GF-D8 (cell line): Measurements from ENCODE around the gene NTN5.
"Not testable (repeated sequence)": the region's sequence is repeated elsewhere in the genome, so short reads cannot be mapped to it uniquely, and the experiment has no call there.

Experiments used
- DNase-seq: peaks from one replicate; lab custom pipeline; 2025; lab: John Stamatoyannopoulos, UW

NTN5 gene

DNA sequence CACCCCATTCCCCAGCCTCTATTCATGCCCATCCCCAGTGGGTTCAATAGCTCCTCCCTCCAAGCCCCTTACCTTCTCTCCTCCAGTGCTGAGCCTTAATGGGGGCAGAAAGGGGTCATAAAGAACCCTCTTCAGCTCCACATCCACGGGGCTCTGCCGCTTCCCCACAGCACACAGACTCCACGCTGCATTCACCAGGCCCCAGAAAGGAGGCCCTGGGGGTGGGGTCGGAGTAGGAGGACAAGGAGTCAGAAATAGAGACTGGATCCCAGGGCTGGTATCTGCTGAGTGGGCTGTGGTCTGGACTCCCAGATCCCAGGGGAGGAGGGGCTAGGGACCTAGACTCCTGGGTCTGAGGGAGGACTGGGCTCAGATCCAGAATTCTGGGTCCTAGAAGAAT lies 28.5 kb downstream of the NTN5 start:
- no peak for DNase-seq

DNA sequence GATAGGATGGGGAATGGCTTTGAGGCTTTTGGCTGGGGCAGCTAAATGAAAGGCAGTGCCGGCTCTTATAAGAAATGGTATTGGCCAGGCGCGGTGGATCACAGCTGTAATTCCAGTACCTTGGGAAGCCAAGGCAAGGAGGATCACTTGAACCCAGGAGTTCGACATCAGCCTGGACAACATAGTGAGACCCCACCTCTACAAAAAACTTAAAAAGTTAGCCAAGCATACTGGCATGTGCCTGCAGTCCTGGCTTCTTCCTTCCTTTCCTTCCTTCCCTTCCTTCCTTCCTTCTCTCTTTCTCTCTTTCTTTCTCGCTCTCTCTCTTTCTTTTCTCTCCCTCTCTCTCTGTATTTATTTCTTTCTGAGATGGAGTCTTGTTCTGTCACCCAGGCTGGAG lies 30.0 kb downstream of the NTN5 start:
- DNase-seq, result no peak

- no peak for DNase-seq
These were observed 31.0 kb downstream of the NTN5 start for GRCh38 chr19:48641850-48642249.

DNA sequence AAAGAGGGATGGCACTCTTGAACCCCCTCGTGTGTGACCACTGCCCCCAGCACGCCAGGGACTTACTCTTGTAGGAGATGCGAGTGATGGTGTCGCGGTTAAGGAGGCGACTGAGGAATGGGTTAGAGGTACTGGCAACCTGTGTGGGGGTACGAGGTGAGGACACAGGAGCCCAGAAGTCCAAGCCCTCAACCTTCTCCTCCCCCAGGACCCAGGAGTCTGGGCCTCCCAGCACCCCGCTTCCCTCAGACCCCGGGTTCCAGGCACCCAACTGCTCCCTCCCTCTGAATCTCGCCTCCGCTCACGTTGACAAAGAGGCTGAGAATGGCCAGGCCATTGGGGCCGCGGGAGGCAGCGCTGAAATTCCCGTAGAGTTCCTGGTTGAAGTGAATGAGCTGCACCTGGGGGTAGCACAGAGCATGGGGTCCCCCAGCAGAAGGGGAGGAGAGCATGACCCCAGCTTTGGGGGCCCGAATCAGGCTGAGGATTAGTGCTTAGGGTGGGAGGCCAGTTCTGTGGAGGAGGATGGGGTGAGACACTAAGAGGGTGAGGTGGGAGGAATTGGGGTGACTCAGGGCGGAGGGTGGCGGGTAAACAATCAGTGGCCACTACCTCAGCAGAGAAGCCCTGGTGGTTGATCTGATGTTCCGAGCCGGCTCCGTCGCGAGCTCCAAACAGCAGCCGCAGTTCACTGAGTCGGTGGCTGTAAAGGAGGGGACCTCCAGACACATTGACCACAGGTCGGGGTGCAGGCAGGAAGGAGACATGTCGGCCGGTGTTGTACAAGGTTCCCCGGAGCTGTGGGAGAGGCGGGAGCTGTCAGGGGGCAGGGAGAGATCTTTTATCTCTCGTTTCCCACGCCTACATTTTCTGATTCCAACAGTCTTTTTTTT lies 33.1 kb downstream of the NTN5 start:
- DNase-seq, result no peak

GRCh38 chr19:48638831-48639381 lies 33.9 kb downstream of the NTN5 start:
- DNase-seq, result no peak

- peak; percentile 79 for DNase-seq
These were observed 34.6 kb downstream of the NTN5 start for GRCh38 chr19:48637948-48638830.

DNA sequence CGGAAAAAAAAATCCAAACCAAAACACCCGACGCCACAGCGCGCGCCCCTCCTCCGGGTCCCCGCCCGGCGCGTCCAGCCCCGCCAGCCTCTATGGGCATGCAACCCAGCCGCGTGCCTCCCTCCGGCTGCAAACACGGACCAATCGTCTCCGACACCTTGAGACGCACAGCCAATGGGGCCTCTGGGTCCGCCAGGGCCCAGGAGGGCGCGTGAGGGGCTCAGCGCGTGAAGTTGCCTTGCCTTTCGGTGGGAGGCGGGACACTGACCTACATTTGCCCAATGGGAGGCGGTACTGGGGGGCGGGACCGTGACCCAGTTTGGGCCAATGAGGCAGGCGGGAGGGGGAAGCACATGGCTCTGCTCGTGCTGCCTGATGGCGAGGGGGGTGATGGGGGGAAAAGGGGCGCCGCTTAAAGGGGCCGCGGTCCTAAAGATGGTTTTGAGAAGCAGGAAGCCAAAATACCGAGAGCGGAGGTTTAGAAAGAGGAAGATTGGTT lies 35.3 kb downstream of the NTN5 start:
- DNase-seq, result peak; percentile 98

DNA sequence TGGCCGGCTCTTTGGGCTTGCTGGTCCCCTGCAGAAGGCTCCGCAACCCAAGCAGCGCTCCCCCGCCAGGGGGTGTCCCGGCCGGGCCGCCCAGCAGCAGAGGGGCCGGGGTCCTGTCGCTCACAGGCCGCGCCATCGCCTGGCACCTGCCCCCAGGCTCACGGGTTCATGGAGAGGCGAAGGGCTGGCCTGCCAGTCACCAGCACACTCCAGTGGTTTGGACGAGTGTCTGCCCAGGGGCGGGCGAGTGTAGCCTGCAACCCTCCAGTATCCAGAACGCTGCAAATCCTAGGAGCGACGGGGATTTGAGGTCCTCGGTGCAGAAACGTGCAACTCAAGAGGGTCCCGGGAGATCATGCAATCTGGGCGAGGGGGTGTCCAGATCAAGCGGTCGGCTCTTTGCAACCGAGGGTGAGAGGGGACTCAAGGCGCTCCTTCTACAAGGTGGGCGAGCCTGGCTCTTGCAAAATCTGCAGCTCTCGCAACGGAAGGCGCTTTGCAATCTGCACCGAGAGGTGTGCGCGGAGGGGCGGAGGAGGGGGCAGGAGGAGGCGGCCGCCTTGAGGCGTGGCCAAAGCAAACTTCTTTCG lies 35.9 kb downstream of the NTN5 start, which contains the start of gene DBP:
Gene DBP (minus strand): TSS at position 521 of the 590 bp plus-strand sequence. CDS start 385 bp downstream, at position 136.
- DNase-seq, result peak; percentile 65

DNA sequence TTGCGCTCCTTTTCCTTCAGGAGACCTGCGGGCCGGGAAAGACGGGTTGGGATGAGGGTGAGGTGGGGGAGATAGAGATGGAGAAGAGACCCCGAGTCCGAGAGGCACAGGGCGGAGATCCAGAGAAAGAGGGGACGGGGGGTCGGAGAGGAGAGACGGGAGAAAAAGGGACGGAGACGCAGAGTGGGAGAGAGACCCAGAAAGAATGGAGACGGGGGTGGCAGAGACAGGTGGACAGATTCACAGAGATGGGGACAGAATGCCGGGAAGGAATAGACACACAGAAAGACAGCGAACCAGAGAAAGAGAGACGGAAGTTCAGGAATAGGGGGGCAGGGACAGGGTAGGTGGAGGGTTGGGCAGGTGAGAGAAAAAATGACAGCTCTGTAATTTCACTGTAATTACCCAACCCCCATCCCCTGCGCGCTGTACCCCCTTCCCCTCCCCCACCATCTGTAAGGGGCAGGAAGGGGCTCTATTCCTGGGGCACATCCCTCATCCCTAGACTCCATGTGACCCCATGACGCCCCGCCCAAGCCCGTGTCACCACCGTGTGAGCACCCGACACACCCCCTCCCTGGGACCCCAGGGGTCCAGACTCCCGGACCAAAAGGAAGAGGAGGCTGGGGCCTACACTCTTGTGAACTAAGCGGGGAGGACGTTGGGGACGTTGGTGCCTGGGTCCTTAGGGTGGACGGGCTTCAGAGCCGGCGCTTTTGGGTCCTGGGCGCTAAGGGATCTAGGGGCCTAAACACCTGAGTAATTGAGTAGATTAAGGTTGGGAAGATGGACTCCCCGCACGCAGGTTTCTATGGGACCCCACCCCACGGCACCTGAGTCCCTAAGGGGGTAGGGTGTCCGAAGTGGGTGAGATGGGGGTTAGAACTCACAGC lies 36.6 kb downstream of the NTN5 start:
- peak; percentile 3 for DNase-seq

- DNase-seq, result peak; percentile 10
These were observed 37.4 kb downstream of the NTN5 start for GRCh38 chr19:48635263-48635965.

DNA sequence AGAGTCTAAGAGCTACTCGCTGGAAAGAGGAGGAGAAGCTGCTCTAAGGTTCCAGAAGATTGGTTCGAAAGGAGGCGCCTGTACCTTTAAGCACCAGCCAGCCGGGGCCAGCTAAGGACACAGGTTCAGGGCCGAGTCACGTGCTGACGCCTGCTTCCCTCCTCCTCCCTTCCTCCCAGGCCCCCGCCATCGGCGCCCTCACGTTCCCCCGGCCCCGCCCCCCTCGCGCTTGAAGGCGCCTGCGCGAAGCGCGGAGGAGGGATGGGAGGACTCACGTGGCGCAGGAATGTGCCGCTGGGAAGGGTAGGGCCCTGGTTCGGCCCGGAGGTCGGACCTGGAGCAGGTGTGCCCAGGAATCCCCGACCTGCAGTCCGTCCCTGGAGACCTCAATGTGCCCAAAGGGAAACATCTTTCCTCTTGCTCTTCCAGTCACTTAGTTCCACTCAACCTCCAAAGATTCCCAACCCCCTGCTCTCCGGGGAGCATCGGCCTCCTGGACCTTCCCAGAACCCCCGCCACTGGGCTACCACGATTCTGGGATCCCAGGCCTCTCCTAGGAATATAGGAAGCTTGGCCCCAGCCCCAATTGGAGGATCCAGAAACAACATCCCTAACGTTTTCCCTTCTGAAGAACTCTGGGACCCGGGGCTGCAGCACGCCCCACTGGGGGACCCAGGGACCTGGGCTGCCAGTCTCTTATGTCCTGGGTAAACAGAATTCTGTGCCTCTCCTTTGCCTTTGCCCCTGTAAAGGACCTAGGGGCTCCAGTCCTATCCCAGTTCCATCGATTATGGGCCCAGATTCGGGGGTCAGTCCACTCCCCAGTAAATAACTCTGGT lies 38.2 kb downstream of the NTN5 start:
- peak; percentile 89 for DNase-seq

- DNase-seq, result no peak
These were observed 38.8 kb downstream of the NTN5 start for GRCh38 chr19:48634036-48634342.

DNA sequence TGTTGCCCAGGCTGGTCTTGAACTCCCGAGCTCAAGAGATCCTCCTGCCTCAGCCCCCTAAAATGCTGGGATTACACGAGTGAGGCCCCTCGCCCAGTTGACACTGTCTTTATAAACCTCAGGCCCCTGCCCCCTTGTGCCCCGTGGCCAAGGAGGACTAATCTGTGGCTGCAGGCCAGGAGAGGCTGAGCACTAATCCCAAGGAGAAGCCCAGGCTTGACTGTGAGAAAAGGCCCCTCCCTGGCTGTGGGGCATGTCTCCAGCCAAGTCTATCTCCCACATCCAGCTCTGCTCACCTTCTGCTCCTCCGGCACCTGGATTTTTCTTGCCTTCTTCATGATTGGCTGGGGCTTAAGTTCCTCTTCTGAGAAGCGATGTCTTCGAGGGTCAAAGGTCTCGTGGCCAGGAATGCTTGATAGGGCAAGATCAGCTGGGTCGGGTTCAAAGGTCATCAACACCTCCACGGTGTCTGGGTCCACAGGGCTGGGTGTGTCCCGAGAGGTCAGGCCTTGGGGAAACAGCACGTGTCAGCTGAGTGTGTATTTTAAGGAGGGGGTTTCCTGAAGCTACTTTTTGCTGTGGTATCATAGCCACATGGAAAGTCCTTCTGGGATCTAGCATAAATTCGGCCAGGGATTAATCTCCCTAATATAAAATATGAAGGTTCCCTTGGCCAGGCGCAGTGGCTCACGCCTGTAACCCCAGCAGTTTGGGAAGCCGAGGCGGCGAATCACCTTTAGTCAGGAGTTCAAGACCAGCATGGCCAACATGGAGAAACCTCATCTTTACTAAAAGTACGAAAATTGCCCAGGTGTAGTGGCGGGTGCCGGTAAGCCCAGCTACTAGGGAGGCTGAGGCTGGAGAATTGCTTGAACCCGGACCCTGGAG lies 39.4 kb downstream of the NTN5 start:
- DNase-seq, result no peak

DNA sequence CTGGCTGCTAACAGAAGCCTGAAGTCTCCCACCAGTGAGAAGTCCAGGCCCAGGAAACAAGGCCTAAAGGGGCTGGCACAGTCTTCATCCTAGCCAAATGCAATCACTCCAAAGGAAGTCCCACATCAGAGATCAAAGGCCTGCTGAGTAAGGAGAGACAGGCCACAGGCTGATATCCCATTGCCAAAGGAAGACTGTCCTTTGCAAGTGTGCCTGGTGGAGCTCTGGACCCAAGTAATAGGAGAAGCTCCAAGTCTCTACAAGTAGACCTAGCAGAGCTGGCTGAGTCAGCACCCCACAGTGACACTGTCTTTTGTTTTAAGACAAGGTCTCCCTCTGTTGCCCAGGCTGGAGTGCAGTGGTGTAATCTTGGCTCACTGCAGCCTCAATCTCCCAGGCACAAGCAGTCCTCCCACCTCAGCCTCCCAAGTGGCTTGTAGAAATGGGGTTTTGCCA lies 40.1 kb downstream of the NTN5 start:
- DNase-seq, result no peak

DNA sequence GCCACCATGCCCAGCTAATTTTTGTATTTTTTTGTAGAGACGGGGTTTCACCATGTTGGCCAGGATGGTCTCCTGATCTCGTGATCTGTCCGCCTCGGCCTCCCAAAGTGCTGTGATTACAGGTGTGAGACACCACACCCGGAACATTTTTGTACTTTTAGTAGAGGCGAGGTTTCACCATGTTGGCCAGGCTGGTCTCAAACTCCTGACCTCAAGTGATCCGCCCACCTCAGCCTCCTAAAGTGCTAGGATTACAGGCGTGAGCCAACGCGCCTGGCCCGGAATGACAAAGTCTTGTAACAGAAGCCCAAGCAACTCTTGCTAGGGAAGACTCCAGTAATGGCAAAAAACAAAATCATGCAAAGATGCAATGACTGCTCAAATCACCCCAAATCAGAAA lies 40.5 kb downstream of the NTN5 start:
- not testable (repeated sequence) for DNase-seq

- no peak for DNase-seq
These were observed 41.6 kb downstream of the NTN5 start for GRCh38 chr19:48631225-48631624.

- no peak for DNase-seq
These were observed 42.3 kb downstream of the NTN5 start for GRCh38 chr19:48630296-48631063.
